Gastroesophageal sphincter (tissue), 3 donors: Measurements from ENCODE around the gene IL4I1.

Source experiments
- EP300 ChIP-seq: sonication (generic); formaldehyde crosslinking; IDR thresholded peaks from one replicate; pipeline ENCODE4 v1.6.1; 2017; ENCODE audit warnings: antibody characterized with exemption, mild to moderate bottlenecking
- POLR2A ChIP-seq, 2 donors: fragments of 450-650 bp; IDR thresholded peaks; one replicate each; pipeline ENCODE4 v1.6.1; 2017; ENCODE audit warnings: antibody characterized with exemption in 2 of 2, mild to moderate bottlenecking in 2 of 2, moderate library complexity in 1 of 2
- TF ChIP-seq, protein P1 (sequence below), 4 experiments: fragments of 200-600 bp in 2 of 4; fragments of 450-650 bp in 2 of 4; sonication (generic) in 1 of 4; IDR thresholded peaks; one replicate each; pipeline ENCODE4 v1.5.1; 2017 to 2019; ENCODE audit warnings: antibody characterized with exemption in 4 of 4, mild to moderate bottlenecking in 2 of 4, moderate library complexity in 2 of 4

DNA sequence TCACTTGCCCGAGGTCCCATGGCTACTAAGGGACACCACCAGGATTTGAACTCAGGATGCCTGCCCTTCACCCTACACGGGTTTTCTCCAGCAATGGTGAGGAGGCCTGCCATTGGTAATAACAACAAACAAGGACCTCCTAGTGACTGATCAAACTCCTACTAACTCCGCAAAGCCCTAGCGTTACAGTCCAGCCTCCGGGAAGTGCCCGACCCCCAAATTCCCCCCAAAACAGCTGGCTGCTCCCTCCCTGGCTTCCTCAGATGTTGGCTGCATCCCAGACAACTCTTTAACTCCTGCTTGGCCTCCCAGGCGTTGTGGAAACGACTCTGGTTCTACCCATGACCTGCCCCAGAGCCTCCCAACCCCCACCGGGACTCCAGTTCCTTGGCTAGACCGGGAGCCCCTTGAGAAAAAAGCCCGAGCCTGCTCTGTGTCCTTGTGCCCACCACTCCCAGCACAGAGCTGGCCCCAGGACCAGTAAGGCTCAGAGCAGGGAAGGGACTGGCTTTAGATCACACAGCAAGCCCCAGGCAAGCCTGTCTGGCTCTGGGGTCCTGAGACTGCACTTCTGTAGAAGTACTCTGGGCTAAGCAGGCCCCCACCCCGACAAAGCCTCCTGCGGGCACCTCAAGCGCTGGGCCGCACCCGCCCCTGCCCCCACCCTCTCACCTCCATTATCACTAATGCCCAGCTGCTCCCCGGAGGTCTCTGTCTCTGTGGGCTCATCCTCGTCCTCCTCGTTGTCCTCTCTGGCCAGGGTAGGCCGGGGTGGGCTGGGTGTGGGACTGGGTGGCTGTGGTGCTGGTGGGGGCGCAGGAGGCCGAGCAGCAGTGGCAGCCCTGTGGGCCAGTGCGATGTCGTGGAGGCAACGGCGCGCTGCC is 24.2 kb downstream of the IL4I1 start:
- TF ChIP-seq POLR2A (IDR thresholded peaks at IDR 0.05) (no peak), EP300 (no peak)
- TF ChIP-seq, protein P1, sequence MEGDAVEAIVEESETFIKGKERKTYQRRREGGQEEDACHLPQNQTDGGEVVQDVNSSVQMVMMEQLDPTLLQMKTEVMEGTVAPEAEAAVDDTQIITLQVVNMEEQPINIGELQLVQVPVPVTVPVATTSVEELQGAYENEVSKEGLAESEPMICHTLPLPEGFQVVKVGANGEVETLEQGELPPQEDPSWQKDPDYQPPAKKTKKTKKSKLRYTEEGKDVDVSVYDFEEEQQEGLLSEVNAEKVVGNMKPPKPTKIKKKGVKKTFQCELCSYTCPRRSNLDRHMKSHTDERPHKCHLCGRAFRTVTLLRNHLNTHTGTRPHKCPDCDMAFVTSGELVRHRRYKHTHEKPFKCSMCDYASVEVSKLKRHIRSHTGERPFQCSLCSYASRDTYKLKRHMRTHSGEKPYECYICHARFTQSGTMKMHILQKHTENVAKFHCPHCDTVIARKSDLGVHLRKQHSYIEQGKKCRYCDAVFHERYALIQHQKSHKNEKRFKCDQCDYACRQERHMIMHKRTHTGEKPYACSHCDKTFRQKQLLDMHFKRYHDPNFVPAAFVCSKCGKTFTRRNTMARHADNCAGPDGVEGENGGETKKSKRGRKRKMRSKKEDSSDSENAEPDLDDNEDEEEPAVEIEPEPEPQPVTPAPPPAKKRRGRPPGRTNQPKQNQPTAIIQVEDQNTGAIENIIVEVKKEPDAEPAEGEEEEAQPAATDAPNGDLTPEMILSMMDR (IDR thresholded peaks at IDR 0.05) = no peak
